GM23248 (cell line): ENCODE results near the gene SCGB1C1.

Source experiments
- EZH2 ChIP-seq: fragments of 200-600 bp; sonication (generic); IDR thresholded peaks from 2 replicates; pipeline ENCODE4 v1.6.1; 2018; ENCODE audit warnings: antibody characterized with exemption, mild to moderate bottlenecking; ENCODE audit not compliant: insufficient read depth, poor library complexity, severe bottlenecking
- EZH2phosphoT487 ChIP-seq: fragments of 200-600 bp; sonication (generic); IDR thresholded peaks from 2 replicates; pipeline ENCODE4 v1.6.1; 2018; ENCODE audit warnings: antibody characterized with exemption, moderate library complexity, mild to moderate bottlenecking, low read depth; ENCODE audit not compliant: insufficient read depth

GRCh38 chr11:227824-228379 lies 35.0 kb downstream of the SCGB1C1 start:
- no peak for TF ChIP-seq EZH2
- TF ChIP-seq EZH2phosphoT487, result no peak
